PC-3 (cell line): ENCODE data around the gene WWC1. TPM values are rescaled to one million over a fixed set of nuclear protein-coding genes. Genes with fewer than 3 reads are reported as not detected.

ENCODE experiments used
- ATAC-seq: fragments of 200-7000 bp; cut with Tn5 transposase; 2 replicates; pipeline ENCODE4 v1.9.1; 2020; ENCODE audit warnings: mild to moderate bottlenecking, moderate library complexity
- BruUV-seq: library from RNA; stranded (reverse); fragments of 400-500 nt; replicated peaks from 2 replicates; lab custom pipeline; 2021; lab: Mats Ljungman, UMichigan
- CTCF ChIA-PET: fragments of 300-600 bp; sonication (Branson Sonifier 250); formaldehyde crosslinking; loops from one replicate; lab custom pipeline; 2022; ENCODE audit warnings: antibody characterized with exemption; lab: Charles Lee
- POLR2A ChIA-PET: fragments of 300-600 bp; sonication (Branson Sonifier 250); formaldehyde crosslinking; loops from one replicate; lab custom pipeline; 2022; ENCODE audit warnings: antibody characterized with exemption; ENCODE audit not compliant: unreplicated experiment; lab: Charles Lee
- DNase-seq: peaks from one replicate; pipeline ENCODE4 v3.0.0-alpha.2; 2015
- H2AFZ ChIP-seq: fragments of 300-600 bp; sonication (generic); 2 replicates; pipeline ENCODE4 v1.6.0; 2016; ENCODE audit warnings: antibody characterized with exemption, low read length
- H3F3A ChIP-seq: fragments of 300-600 bp; sonication (generic); one replicate; pipeline ENCODE4 v1.6.0; 2017; ENCODE audit warnings: antibody characterized with exemption, low read length, control low read depth, mild to moderate bottlenecking; ENCODE audit not compliant: unreplicated experiment
- H3K27ac ChIP-seq: fragments of 300-600 bp; sonication (generic); 2 replicates; pipeline ENCODE4 v1.5.1; 2016; ENCODE audit warnings: mild to moderate bottlenecking, low read length
- H3K27me3 ChIP-seq: fragments of 300-600 bp; sonication (generic); 2 replicates; pipeline ENCODE4 v1.6.1; 2016; ENCODE audit warnings: low read length, mixed read lengths
- H3K36me3 ChIP-seq: fragments of 300-600 bp; sonication (generic); 2 replicates; pipeline ENCODE4 v1.6.1; 2016; ENCODE audit warnings: low read depth, mixed run types, low read length, mixed read lengths
- H3K4me1 ChIP-seq: fragments of 300-600 bp; sonication (generic); 2 replicates; pipeline ENCODE4 v1.5.1; 2016; ENCODE audit warnings: low read length; ENCODE audit not compliant: insufficient read depth
- H3K4me2 ChIP-seq: fragments of 300-600 bp; sonication (generic); 2 replicates; pipeline ENCODE4 v1.6.0; 2016; ENCODE audit warnings: low read length
- H3K4me3 ChIP-seq: fragments of 300-600 bp; sonication (generic); 2 replicates; pipeline ENCODE4 v1.5.1; 2016; ENCODE audit warnings: mild to moderate bottlenecking, low read length, mixed read lengths
- H3K79me2 ChIP-seq: fragments of 300-600 bp; sonication (generic); 2 replicates; pipeline ENCODE4 v1.6.1; 2017; ENCODE audit warnings: low read length, mixed read lengths
- H3K9ac ChIP-seq: fragments of 300-600 bp; sonication (generic); 2 replicates; pipeline ENCODE4 v1.6.0; 2016; ENCODE audit warnings: mild to moderate bottlenecking, low read length
- H3K9me2 ChIP-seq: fragments of 300-600 bp; sonication (generic); replicated peaks from 2 replicates; pipeline ENCODE4 v1.6.1; 2016; ENCODE audit warnings: mixed run types, low read length, mixed read lengths
- H3K9me3 ChIP-seq: fragments of 300-600 bp; sonication (generic); 2 replicates; pipeline ENCODE4 v1.6.1; 2016; ENCODE audit warnings: low read length, mixed read lengths
- H4K20me1 ChIP-seq: fragments of 300-600 bp; sonication (generic); 2 replicates; pipeline ENCODE4 v1.6.1; 2016; ENCODE audit warnings: low read length, mixed read lengths
- EZH2 ChIP-seq: fragments of 300-600 bp; sonication (generic); IDR thresholded peaks from one replicate; pipeline ENCODE4 v1.6.1; 2017; ENCODE audit warnings: antibody characterized with exemption, mild to moderate bottlenecking, low read length; ENCODE audit not compliant: unreplicated experiment
- EZH2phosphoT487 ChIP-seq: fragments of 300-600 bp; sonication (generic); IDR thresholded peaks from 2 replicates; pipeline ENCODE4 v1.6.1; 2018; ENCODE audit warnings: mild to moderate bottlenecking, antibody characterized with exemption, low read length, borderline replicate concordance
- intact Hi-C: fragments of 100-400 bp; cut with micrococcal nuclease; formaldehyde crosslinking; loops from 2 replicates; pipeline ENCODE4 v1.9.0; 2023
- total RNA-seq: library from RNA; depleted of rRNA; stranded (reverse); fragments of >200 nt; gene quantifications from 2 replicates; pipeline ENCODE4 v1.2.3, GENCODE V29; 2014
- TF ChIP-seq, protein P1 (sequence below): fragments of 300-600 bp; sonication (generic); conservative IDR thresholded peaks from 2 replicates; pipeline ENCODE4 v1.5.1; 2017; ENCODE audit warnings: antibody characterized with exemption, low read depth, mild to moderate bottlenecking, low read length

WWC1 gene
- total RNA-seq, 1 experiment from 2014 or later: 31.8 TPM

DNA sequence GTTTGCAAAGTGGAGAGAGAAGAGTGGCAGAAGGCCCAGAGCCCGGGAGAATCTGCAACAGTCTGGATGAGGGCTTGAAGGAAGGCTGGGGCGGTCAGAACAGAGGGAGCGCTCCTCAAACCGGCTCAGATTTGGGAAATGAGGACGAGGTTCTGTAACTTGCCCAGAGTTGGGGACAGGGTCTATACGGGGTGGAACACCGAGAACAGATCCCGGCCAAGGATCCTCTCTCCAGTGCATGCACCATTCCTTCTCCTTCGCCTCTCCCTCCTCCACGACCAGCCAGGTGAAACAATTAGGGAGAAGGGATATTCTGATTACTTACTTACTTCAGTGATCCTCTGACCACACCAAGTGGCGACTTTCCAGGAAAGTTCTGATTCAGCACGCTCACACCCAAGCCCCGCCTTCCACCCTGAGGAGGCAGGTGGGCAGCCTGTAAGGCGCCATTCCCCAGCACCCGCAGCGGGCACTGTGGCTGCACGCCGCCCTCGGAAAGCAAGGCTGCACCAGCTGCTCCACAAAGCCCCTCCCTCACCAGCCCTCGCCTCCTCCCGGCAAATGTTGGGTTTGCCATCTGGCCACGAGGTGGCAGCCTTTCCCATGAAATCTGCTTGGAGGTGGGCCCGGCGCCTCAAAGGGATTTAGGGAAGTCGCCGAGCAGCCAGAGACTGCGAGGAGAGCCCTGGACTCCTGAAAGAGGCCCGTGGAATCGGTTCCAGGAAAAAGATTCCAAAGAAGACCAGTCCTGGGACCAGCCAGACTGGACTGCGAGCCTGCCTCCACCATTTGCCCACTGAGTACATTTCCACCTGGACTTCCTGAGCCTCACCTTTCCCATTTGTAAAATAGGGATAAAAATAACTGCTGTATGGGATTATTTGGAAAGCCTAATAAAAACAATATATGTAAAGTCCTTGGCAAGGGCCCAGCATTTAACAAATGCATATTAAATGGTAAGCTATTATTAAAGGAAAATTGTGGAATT lies 22.2 kb upstream of the WWC1 start:
- Histone ChIP-seq H3K4me2 (peak overlapping the region; percentile 82), H3K27ac (no peak overlapping the region), H3K79me2 (no peaks in the 10 kb centered on the region), H3F3A (no peaks in the 10 kb centered on the region), H3K4me1 (peaks cover 18% of the 10 kb centered on the region), H3K9me2 (no peaks in the 10 kb centered on the region), H3K36me3 (no peaks in the 10 kb centered on the region), H3K27me3 (no peaks in the 10 kb centered on the region), H4K20me1 (no peaks in the 10 kb centered on the region), H3K4me3 (peak overlapping the region; percentile 56), H3K9me3 (no peaks in the 10 kb centered on the region), H2AFZ (peak overlapping the region; percentile 78), H3K9ac (0 out of 2 replicates have a peak overlapping the region, but pooled peaks have one; percentile 17)
- no peak for TF ChIP-seq EZH2phosphoT487
- no peak for TF ChIP-seq EZH2
- TF ChIP-seq, protein P1, sequence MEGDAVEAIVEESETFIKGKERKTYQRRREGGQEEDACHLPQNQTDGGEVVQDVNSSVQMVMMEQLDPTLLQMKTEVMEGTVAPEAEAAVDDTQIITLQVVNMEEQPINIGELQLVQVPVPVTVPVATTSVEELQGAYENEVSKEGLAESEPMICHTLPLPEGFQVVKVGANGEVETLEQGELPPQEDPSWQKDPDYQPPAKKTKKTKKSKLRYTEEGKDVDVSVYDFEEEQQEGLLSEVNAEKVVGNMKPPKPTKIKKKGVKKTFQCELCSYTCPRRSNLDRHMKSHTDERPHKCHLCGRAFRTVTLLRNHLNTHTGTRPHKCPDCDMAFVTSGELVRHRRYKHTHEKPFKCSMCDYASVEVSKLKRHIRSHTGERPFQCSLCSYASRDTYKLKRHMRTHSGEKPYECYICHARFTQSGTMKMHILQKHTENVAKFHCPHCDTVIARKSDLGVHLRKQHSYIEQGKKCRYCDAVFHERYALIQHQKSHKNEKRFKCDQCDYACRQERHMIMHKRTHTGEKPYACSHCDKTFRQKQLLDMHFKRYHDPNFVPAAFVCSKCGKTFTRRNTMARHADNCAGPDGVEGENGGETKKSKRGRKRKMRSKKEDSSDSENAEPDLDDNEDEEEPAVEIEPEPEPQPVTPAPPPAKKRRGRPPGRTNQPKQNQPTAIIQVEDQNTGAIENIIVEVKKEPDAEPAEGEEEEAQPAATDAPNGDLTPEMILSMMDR: peak; percentile 91
- ATAC-seq (peak; percentile 95), DNase-seq (peak; percentile 95)
- intact Hi-C loops: loop anchor here (1.0 to 2.0 kb wide), 3 partner anchors 153 to 218 kb away; partner anchors contain the start of gene RARS1
- ChIA-PET POLR2A (interaction anchor here (0.6 kb wide), 1 partner anchor 21 kb away, joined by 4 read pairs; no protein-coding TSS in a partner anchor), CTCF (interaction anchor here (0.6 to 0.9 kb wide), 5 partner anchors 24 to 1545 kb away, joined by 3 to 5 read pairs (median 5); no protein-coding TSS in a partner anchor)
- no TSS peak for BruUV-seq

DNA sequence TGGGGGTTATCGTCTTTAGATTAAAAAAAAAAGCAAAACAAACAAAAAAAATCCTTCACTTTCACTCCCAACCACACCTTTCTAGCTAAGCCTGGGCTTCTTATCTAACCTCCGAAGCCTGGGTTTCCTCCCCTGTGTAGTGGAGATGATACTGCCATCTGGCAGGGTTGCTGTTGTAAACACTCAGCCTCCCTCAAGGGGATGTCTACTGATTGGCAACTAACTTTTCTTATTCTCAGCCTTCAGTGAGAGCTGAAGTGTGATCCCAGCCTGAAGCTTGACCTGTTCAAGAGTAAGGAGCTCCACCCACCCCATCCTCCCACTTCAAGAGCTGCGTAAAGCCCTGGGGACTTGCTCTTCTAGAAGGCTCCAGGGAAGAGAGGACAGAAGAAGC lies 21.5 kb upstream of the WWC1 start:
- peak overlapping the region; percentile 56; the same call in 1 of the 2 replicates for H3K4me3 ChIP-seq
- ATAC-seq: peak; percentile 21
- H3K27me3 ChIP-seq: no peaks in the 10 kb centered on the region
- TF ChIP-seq, protein P1: no peak
- TF ChIP-seq EZH2 (no peak), EZH2phosphoT487 (no peak)
- no peak overlapping the region for H3K27ac ChIP-seq
- ChIA-PET CTCF (interaction anchor here (0.6 to 0.9 kb wide), 4 partner anchors 23 to 202 kb away, joined by 4 to 5 read pairs (median 5); no protein-coding TSS in a partner anchor), POLR2A (interaction anchor here (0.6 kb wide), 1 partner anchor 20 kb away, joined by 4 read pairs; no protein-coding TSS in a partner anchor)
- peak; percentile 28 for DNase-seq
- no peaks in the 10 kb centered on the region for H3K9me3 ChIP-seq
- peaks cover 18% of the 10 kb centered on the region for H3K4me1 ChIP-seq
- no peaks in the 10 kb centered on the region for H4K20me1 ChIP-seq
- H3K4me2 ChIP-seq: peak overlapping the region; percentile 82
- peak overlapping the region; percentile 74 for H2AFZ ChIP-seq
- H3K36me3 ChIP-seq: no peaks in the 10 kb centered on the region
- H3K9ac ChIP-seq: 0 out of 2 replicates have a peak overlapping the region, but pooled peaks have one; percentile 17
- BruUV-seq: no TSS peak
- no peaks in the 10 kb centered on the region for H3K9me2 ChIP-seq
- no peaks in the 10 kb centered on the region for H3K79me2 ChIP-seq
- intact Hi-C loops: loop anchor here (1.0 to 2.0 kb wide), 3 partner anchors 152 to 217 kb away; partner anchors contain the start of gene RARS1
- no peaks in the 10 kb centered on the region for H3F3A ChIP-seq
